Activated CD4-positive, alpha-beta T cell treated with anti-CD3 and anti-CD28 coated beads for 4 hours (primary cell): ENCODE measurements around the gene STKLD1.
A peak's percentile ranks its signal among the peaks of the same experiment; 100 is the strongest.

Experiments
- DNase-seq, 2 donors: peaks; one replicate each; pipeline ENCODE4 v3.0.0-alpha.2; 2020

The STKLD1 gene

GRCh38 chr9:133420392-133420827 lies 44.2 kb downstream of the STKLD1 start:
- no peak for DNase-seq

- no peak for DNase-seq
These were observed 45.7 kb downstream of the STKLD1 start, which contains the start of gene ADAMTS13 for GRCh38 chr9:133421615-133422542. TSS of gene ADAMTS13 (plus strand) at chr9:133422367. CDS start at chr9:133422444, 77 bp downstream.

GRCh38 chr9:133423216-133423615 lies 47.0 kb downstream of the STKLD1 start:
- no peak for DNase-seq

- no peak for DNase-seq
These were observed 48.0 kb downstream of the STKLD1 start for GRCh38 chr9:133424187-133424586.

GRCh38 chr9:133425049-133425632 lies 49.0 kb downstream of the STKLD1 start:
- no peak for DNase-seq

GRCh38 chr9:133426011-133426410 lies 49.8 kb downstream of the STKLD1 start:
- no peak for DNase-seq

GRCh38 chr9:133427658-133428348 lies 51.6 kb downstream of the STKLD1 start:
- DNase-seq = no peak

- DNase-seq = no peak
These were observed 52.5 kb downstream of the STKLD1 start for GRCh38 chr9:133428617-133429101.

- DNase-seq = no peak
These were observed 53.0 kb downstream of the STKLD1 start for GRCh38 chr9:133429214-133429613.

GRCh38 chr9:133429641-133430161 lies 53.5 kb downstream of the STKLD1 start:
- peak in 1 of 2 donors; percentile 15 for DNase-seq

GRCh38 chr9:133430244-133430643 lies 54.1 kb downstream of the STKLD1 start:
- DNase-seq = no peak

- DNase-seq = no peak
These were observed 57.2 kb downstream of the STKLD1 start for GRCh38 chr9:133433351-133433843.

GRCh38 chr9:133436681-133437080 lies 60.5 kb downstream of the STKLD1 start:
- no peak for DNase-seq

- no peak for DNase-seq
These were observed 61.8 kb downstream of the STKLD1 start for GRCh38 chr9:133437753-133438531.

- no peak for DNase-seq
These were observed 63.2 kb downstream of the STKLD1 start for GRCh38 chr9:133439337-133439736.

- no peak for DNase-seq
These were observed 64.7 kb downstream of the STKLD1 start for GRCh38 chr9:133440874-133441273.

GRCh38 chr9:133441571-133441970 lies 65.4 kb downstream of the STKLD1 start:
- no peak for DNase-seq

- no peak for DNase-seq
These were observed 67.1 kb downstream of the STKLD1 start for GRCh38 chr9:133443248-133443647.

- no peak for DNase-seq
These were observed 67.8 kb downstream of the STKLD1 start for GRCh38 chr9:133443982-133444381.

GRCh38 chr9:133445293-133445969 lies 69.3 kb downstream of the STKLD1 start:
- no peak for DNase-seq

GRCh38 chr9:133448487-133448972 lies 72.4 kb downstream of the STKLD1 start:
- no peak for DNase-seq
